Fibroblast of skin of abdomen (primary cell): ENCODE results near the gene FUZ. TPM values are rescaled to one million over a fixed set of nuclear protein-coding genes. Genes with fewer than 3 reads are reported as not detected.
A peak's percentile ranks its signal among the peaks of the same experiment; 100 is the strongest.

Experiments used
- DNase-seq: peaks from one replicate; pipeline ENCODE4 v3.0.0-alpha.2; 2013
- polyA plus RNA-seq, 2 experiments: library from polyadenylated mRNA; unstranded; fragments of 120-200 nt; gene quantifications; one replicate each; pipeline ENCODE4 v1.2.1, GENCODE V29; 2013; ENCODE audit not compliant: insufficient read length in 2 of 2

Gene FUZ
- polyA plus RNA-seq (2013, experiment 1 of 2; ENCODE audit: insufficient read length): 16.2 TPM
- polyA plus RNA-seq (2013, experiment 2 of 2; ENCODE audit: insufficient read length): 14.4 TPM

- peak; percentile 99 for DNase-seq
Measured at GRCh38 chr19:49812997-49813861, at the start of gene FUZ. FUZ (minus strand) TSS chr19:49813292; CDS start chr19:49813106, 186 bp downstream.

GRCh38 chr19:49862391-49863253 is 49.5 kb upstream of the FUZ start:
- no peak for DNase-seq

- no peak for DNase-seq
Measured at GRCh38 chr19:49861541-49862378, 48.7 kb upstream of the FUZ start.

GRCh38 chr19:49861107-49861506 is 48.0 kb upstream of the FUZ start:
- no peak for DNase-seq

- no peak for DNase-seq
Measured at GRCh38 chr19:49860336-49861102, 47.4 kb upstream of the FUZ start.

- no peak for DNase-seq
Measured at GRCh38 chr19:49859682-49860335, 46.7 kb upstream of the FUZ start.

- no peak for DNase-seq
Measured at GRCh38 chr19:49858088-49858985, 45.2 kb upstream of the FUZ start.

GRCh38 chr19:49857838-49858087 is 44.7 kb upstream of the FUZ start:
- no peak for DNase-seq

- DNase-seq: no peak
Measured at GRCh38 chr19:49857061-49857837, 44.2 kb upstream of the FUZ start.

GRCh38 chr19:49856574-49857021 is 43.5 kb upstream of the FUZ start:
- no peak for DNase-seq

GRCh38 chr19:49855676-49856573 is 42.8 kb upstream of the FUZ start:
- DNase-seq: no peak

- DNase-seq: no peak
Measured at GRCh38 chr19:49855277-49855675, 42.2 kb upstream of the FUZ start.

- no peak for DNase-seq
Measured at GRCh38 chr19:49854378-49855263, 41.5 kb upstream of the FUZ start.

GRCh38 chr19:49853852-49854377 is 40.8 kb upstream of the FUZ start:
- DNase-seq: no peak

GRCh38 chr19:49852631-49853126 is 39.6 kb upstream of the FUZ start:
- peak; percentile 22 for DNase-seq

- peak; percentile 40 for DNase-seq
Measured at GRCh38 chr19:49851456-49852259, 38.6 kb upstream of the FUZ start.
